DMS114 treated with DMSO at 0.1 percent for 48 hours (cell line): ENCODE data around the gene MCU.
A peak's percentile ranks its signal among the peaks of the same experiment; 100 is the strongest.
"Not testable (repeated sequence)": the region's sequence is repeated elsewhere in the genome, so short reads cannot be mapped to it uniquely, and the experiment has no call there.

Experiments
- DNase-seq: peaks from one replicate; lab custom pipeline; 2025; ENCODE audit not compliant: unreplicated experiment; lab: John Stamatoyannopoulos, UW

Gene MCU

GRCh38 chr10:72691863-72692743 is at the start of gene MCU:
TSS of gene MCU (plus strand) at chr10:72692143. CDS start at chr10:72692152, 9 bp downstream.
- DNase-seq = peak; percentile 94

- DNase-seq = no peak
Measured at GRCh38 chr10:72642318-72642717, 49.6 kb upstream of the MCU start.

GRCh38 chr10:72645263-72645858 is 46.6 kb upstream of the MCU start:
- DNase-seq = no peak

GRCh38 chr10:72646971-72647370 is 45.0 kb upstream of the MCU start:
- DNase-seq = not testable (repeated sequence)

GRCh38 chr10:72648301-72648700 is 43.6 kb upstream of the MCU start:
- DNase-seq = no peak

GRCh38 chr10:72649291-72649690 is 42.7 kb upstream of the MCU start:
- no peak for DNase-seq

- no peak for DNase-seq
Measured at GRCh38 chr10:72653383-72654096, 38.4 kb upstream of the MCU start.

GRCh38 chr10:72654720-72655119 is 37.2 kb upstream of the MCU start:
- no peak for DNase-seq

- DNase-seq = no peak
Measured at GRCh38 chr10:72658696-72659400, 33.1 kb upstream of the MCU start.

- no peak for DNase-seq
Measured at GRCh38 chr10:72659694-72660093, 32.2 kb upstream of the MCU start.

GRCh38 chr10:72660220-72660619 is 31.7 kb upstream of the MCU start:
- no peak for DNase-seq

GRCh38 chr10:72661431-72661830 is 30.5 kb upstream of the MCU start:
- no peak for DNase-seq

- DNase-seq = no peak
Measured at GRCh38 chr10:72663971-72664370, 28.0 kb upstream of the MCU start.

GRCh38 chr10:72665925-72666324 is 26.0 kb upstream of the MCU start:
- no peak for DNase-seq

- DNase-seq = no peak
Measured at GRCh38 chr10:72667207-72667864, 24.6 kb upstream of the MCU start.

- no peak for DNase-seq
Measured at GRCh38 chr10:72673280-72673679, 18.7 kb upstream of the MCU start.

GRCh38 chr10:72674174-72674573 is 17.8 kb upstream of the MCU start:
- DNase-seq = not testable (repeated sequence)

- no peak for DNase-seq
Measured at GRCh38 chr10:72679838-72680241, 12.1 kb upstream of the MCU start.

- no peak for DNase-seq
Measured at GRCh38 chr10:72682638-72683037, 9.3 kb upstream of the MCU start.

GRCh38 chr10:72685264-72685921 is 6.5 kb upstream of the MCU start:
- no peak for DNase-seq
